B cell (primary cell): ENCODE results near the gene CRTC2. TPM values are rescaled to one million over a fixed set of nuclear protein-coding genes. Genes with fewer than 3 reads are reported as not detected.

ENCODE experiments used
- ATAC-seq: fragments of 200-7000 bp; cut with Tn5 transposase; one replicate; pipeline ENCODE4 v1.10.0; 2021; ENCODE audit warnings: low read depth, mild to moderate bottlenecking, moderate number of reproducible peaks, moderate library complexity
- CTCF ChIA-PET: fragments of 350-600 bp; sonication (Branson Sonifier 250); formaldehyde crosslinking; loops from one replicate; lab custom pipeline; 2021; ENCODE audit warnings: antibody characterized with exemption, inconsistent platforms; lab: Charles Lee
- POLR2A ChIA-PET: fragments of 350-600 bp; sonication (Branson Sonifier 250); formaldehyde crosslinking; loops from one replicate; lab custom pipeline; 2021; ENCODE audit warnings: antibody characterized with exemption; lab: Charles Lee
- DNase-seq: peaks from one replicate; pipeline ENCODE4 v3.0.0; 2013
- H2AFZ ChIP-seq: 2 replicates; pipeline ENCODE4 v1.6.1; 2012; ENCODE audit warnings: mild to moderate bottlenecking, low read depth, low read length; ENCODE audit not compliant: insufficient read depth, poor library complexity, severe bottlenecking
- H3K27ac ChIP-seq, 2 donors: 1 replicate in 1 of 2; 2 replicates in 1 of 2; pipeline ENCODE4 v1.5.1; 2012 to 2013; ENCODE audit warnings: low read length in 2 of 2, mild to moderate bottlenecking in 2 of 2, moderate library complexity in 1 of 2
- H3K27me3 ChIP-seq, 4 experiments: fragments of 200-600 bp in 1 of 4; sonication (generic) in 1 of 4; replicated peaks in 1 of 4; 1 replicate in 2 of 4; 2 replicates in 2 of 4; pipeline versions ENCODE4 v1.6.1 to v1.7.0; 2013 to 2016; ENCODE audit warnings: low read length in 3 of 4, mild to moderate bottlenecking in 2 of 4, mixed read lengths in 1 of 4, moderate library complexity in 1 of 4; ENCODE audit not compliant: insufficient read depth in 4 of 4, control insufficient read depth in 3 of 4; ENCODE audit errors: control extremely low read depth in 1 of 4
- H3K36me3 ChIP-seq, 2 experiments: replicated peaks in 1 of 2; 1 replicate in 1 of 2; 2 replicates in 1 of 2; pipeline versions ENCODE4 v1.6.1 to v1.7.1; 2013; ENCODE audit warnings: low read length in 1 of 2; ENCODE audit not compliant: insufficient read depth in 2 of 2, control insufficient read depth in 1 of 2; ENCODE audit errors: control extremely low read depth in 1 of 2, extremely low read depth in 1 of 2
- H3K4me1 ChIP-seq, 2 donors: fragments of 200-600 bp in 1 of 2; sonication (generic) in 1 of 2; 1 replicate in 1 of 2; 2 replicates in 1 of 2; pipeline versions ENCODE4 v1.5.1 to v1.6.1; 2013 to 2017; ENCODE audit warnings: low read length in 2 of 2; ENCODE audit not compliant: control insufficient read depth in 2 of 2, insufficient read depth in 2 of 2
- H3K4me2 ChIP-seq: replicated peaks from 2 replicates; pipeline ENCODE3; 2012; ENCODE audit warnings: mild to moderate bottlenecking, low read depth, low read length; ENCODE audit not compliant: poor library complexity, severe bottlenecking
- H3K4me3 ChIP-seq, 5 experiments: fragments of 200-600 bp in 1 of 5; sonication (generic) in 1 of 5; 1 replicate in 3 of 5; 2 replicates in 2 of 5; pipeline versions ENCODE4 v1.5.1 to v1.7.0; 2011 to 2016; ENCODE audit warnings: low read length in 4 of 5, mild to moderate bottlenecking in 4 of 5, low read depth in 2 of 5, control low read depth in 1 of 5, moderate library complexity in 1 of 5; ENCODE audit not compliant: insufficient read depth in 1 of 5; ENCODE audit errors: control extremely low read depth in 1 of 5, extremely low read depth in 1 of 5
- H3K79me2 ChIP-seq: fragments of 200-600 bp; sonication (generic); one replicate; pipeline ENCODE4 v1.6.0; 2016; ENCODE audit warnings: low read length; ENCODE audit not compliant: control insufficient read depth, insufficient read depth
- H3K9ac ChIP-seq: fragments of 200-600 bp; sonication (generic); 2 replicates; pipeline ENCODE4 v1.6.1; 2017; ENCODE audit warnings: mild to moderate bottlenecking, low read length, moderate library complexity
- H3K9me3 ChIP-seq, 3 donors: one replicate each; pipeline versions ENCODE4 v1.6.1 to v1.7.1; 2013; ENCODE audit warnings: low read length in 2 of 3; ENCODE audit not compliant: control insufficient read depth in 2 of 3, insufficient read depth in 1 of 3; ENCODE audit errors: control extremely low read depth in 1 of 3
- H4K20me1 ChIP-seq: 2 replicates; pipeline ENCODE4 v1.6.0; 2012; ENCODE audit warnings: mild to moderate bottlenecking, low read length; ENCODE audit not compliant: insufficient read depth, control insufficient read depth, poor library complexity, severe bottlenecking
- H3K27ac Mint-ChIP-seq: one replicate; pipeline ENCODE4 v1.8.0; 2021; ENCODE audit warnings: mixed read lengths
- H3K27me3 Mint-ChIP-seq: one replicate; pipeline ENCODE4 v1.8.0; 2021; ENCODE audit warnings: mixed read lengths
- H3K4me1 Mint-ChIP-seq: one replicate; pipeline ENCODE4 v1.8.0; 2021; ENCODE audit warnings: mixed read lengths
- H3K4me3 Mint-ChIP-seq: one replicate; pipeline ENCODE4 v1.8.0; 2021; ENCODE audit warnings: mixed read lengths
- H3K9me3 Mint-ChIP-seq: one replicate; pipeline ENCODE4 v1.8.0; 2022; ENCODE audit warnings: mixed read lengths; ENCODE audit not compliant: insufficient read depth
- CTCF ChIP-seq: fragments of 200-600 bp; IDR thresholded peaks from one replicate; pipeline ENCODE4 v1.8.0; 2022; ENCODE audit warnings: antibody characterized with exemption, mild to moderate bottlenecking
- EZH2 ChIP-seq: IDR thresholded peaks from 2 replicates; pipeline ENCODE4 v1.6.1; 2012; ENCODE audit warnings: borderline replicate concordance, low read depth, mild to moderate bottlenecking, moderate library complexity, low read length; ENCODE audit not compliant: insufficient read depth, poor library complexity, severe bottlenecking
- WGBS: methylation state at CpG from one replicate; pipeline ENCODE4 v1.1.5; 2013; ENCODE audit warnings: missing lambda C conversion rate; ENCODE audit not compliant: insufficient coverage; 5-methylcytosine and 5-hydroxymethylcytosine counted together
- intact Hi-C: fragments of 100-400 bp; cut with micrococcal nuclease; formaldehyde crosslinking; loops from one replicate; pipeline ENCODE4 v1.10.0; 2022
- polyA minus RNA-seq: library from RNA; depleted of rRNA, polyadenylated mRNA; stranded (reverse); fragments of >200 nt; gene quantifications from 2 replicates; pipeline ENCODE4 v1.2.3, GENCODE V29; 2012
- polyA plus RNA-seq: library from polyadenylated mRNA; depleted of rRNA; stranded (reverse); fragments of >200 nt; gene quantifications from 2 replicates; pipeline ENCODE4 v1.2.3, GENCODE V29; 2012
- total RNA-seq, 2 donors: library from RNA; stranded (reverse); fragments of 120-200 nt in 1 of 2; gene quantifications; 1 replicate in 1 of 2; 2 replicates in 1 of 2; pipeline versions ENCODE4 v1.2.3 to v1.2.4, GENCODE V29; 2013 to 2022

Gene CRTC2
- 153 and 157 TPM in 2 replicates for total RNA-seq
- 20.6 TPM for total RNA-seq (2013)
- polyA plus RNA-seq = 94.6 and 120 TPM in 2 replicates
- 39.3 and 78.3 TPM in 2 replicates for polyA minus RNA-seq

GRCh38 chr1:153958111-153958960 lies at the start of gene CRTC2:
CRTC2 (minus strand) TSS chr1:153958612; CDS start chr1:153958497, 115 bp downstream.
- intact Hi-C loops = loop anchor here (1.0 to 5.0 kb wide), 7 partner anchors 9 to 314 kb away; partner anchors contain the start of genes CREB3L4, DENND4B, HAX1 and JTB
- Mint-ChIP-seq H3K9me3 (no peaks in the 10 kb centered on the region), H3K27ac (peak within 1 kb of the TSS; percentile 97), H3K4me3 (peak within 1 kb of the TSS; percentile 100), H3K27me3 (no peaks in the 10 kb centered on the region), H3K4me1 (peaks cover 67% of the 10 kb centered on the region)
- ChIA-PET CTCF (interaction anchor here (0.7 to 5.6 kb wide), 7 partner anchors 9 to 390 kb away, joined by 3 to 47 read pairs (median 6); partner anchors contain the start of genes CREB3L4, DENND4B and JTB), POLR2A (interaction anchor here (0.5 to 9.2 kb wide), 13 partner anchors 9 to 184 kb away, joined by 3 to 115 read pairs (median 4); partner anchors contain the start of genes CREB3L4, DENND4B, GATAD2B and JTB)
- no peaks in the 10 kb centered on the region for H3K27me3 ChIP-seq
- peak within 1 kb of the TSS; percentile 86 for H3K4me2 ChIP-seq
- H3K79me2 ChIP-seq = peaks cover 73% of the 10 kb centered on the region
- H3K27ac ChIP-seq = peak within 1 kb of the TSS; percentile 87 to 97
- peaks cover 51% of the 10 kb centered on the region for H4K20me1 ChIP-seq
- peak within 1 kb of the TSS; percentile 79 to 98 (median 92) for H3K4me3 ChIP-seq
- TF ChIP-seq EZH2 = no peak
- TF ChIP-seq CTCF = no peak
- H3K9ac ChIP-seq = peak within 1 kb of the TSS; percentile 99
- ATAC-seq = peak; percentile 85
- no peaks in the 10 kb centered on the region for H3K9me3 ChIP-seq
- 0% methylated on average over 72 of the region's 75 CpGs for WGBS
- peak; percentile 97 for DNase-seq
- H3K36me3 ChIP-seq = peaks cover 0 to 30% of the 10 kb centered on the region in 2 experiments
- H2AFZ ChIP-seq = peak within 1 kb of the TSS; percentile 78
- H3K4me1 ChIP-seq = peaks cover 44 to 47% of the 10 kb centered on the region in 2 donors

- H3K9me3 Mint-ChIP-seq = no peaks in the 10 kb centered on the region
- H3K4me1 ChIP-seq = no peaks in the 10 kb centered on the region
- no peak overlapping the region for H3K4me3 Mint-ChIP-seq
- H3K4me1 Mint-ChIP-seq = no peaks in the 10 kb centered on the region
- no peak overlapping the region for H2AFZ ChIP-seq
- H3K27ac ChIP-seq = no peak overlapping the region
- H3K79me2 ChIP-seq = no peaks in the 10 kb centered on the region
- H3K27me3 ChIP-seq = no peaks in the 10 kb centered on the region
- no peaks in the 10 kb centered on the region for H4K20me1 ChIP-seq
- DNase-seq = no peak
- WGBS = no CpG with 5 or more reads among the region's 3 CpGs
- no peak for ATAC-seq
- ChIA-PET CTCF (no interaction called here), POLR2A (no interaction called here)
- no peaks in the 10 kb centered on the region for H3K36me3 ChIP-seq
- H3K27ac Mint-ChIP-seq = no peak overlapping the region
- TF ChIP-seq EZH2 = no peak
- no peak for TF ChIP-seq CTCF
- H3K4me3 ChIP-seq = no peak overlapping the region
- intact Hi-C loops = no loop called here
- H3K9ac ChIP-seq = no peak overlapping the region
- no peak overlapping the region for H3K4me2 ChIP-seq
- H3K27me3 Mint-ChIP-seq = no peaks in the 10 kb centered on the region
- no peaks in the 10 kb centered on the region for H3K9me3 ChIP-seq
Observed at GRCh38 chr1:154006136-154006535, 47.7 kb upstream of the CRTC2 start.
